Hypothalamus (tissue), 51 donors: ENCODE results near the gene ATG16L2.

ENCODE experiments used
- DNase-seq, 51 donors: peaks; one replicate each; lab custom pipeline; 2025; lab: John Stamatoyannopoulos, UW

ATG16L2 gene

DNA sequence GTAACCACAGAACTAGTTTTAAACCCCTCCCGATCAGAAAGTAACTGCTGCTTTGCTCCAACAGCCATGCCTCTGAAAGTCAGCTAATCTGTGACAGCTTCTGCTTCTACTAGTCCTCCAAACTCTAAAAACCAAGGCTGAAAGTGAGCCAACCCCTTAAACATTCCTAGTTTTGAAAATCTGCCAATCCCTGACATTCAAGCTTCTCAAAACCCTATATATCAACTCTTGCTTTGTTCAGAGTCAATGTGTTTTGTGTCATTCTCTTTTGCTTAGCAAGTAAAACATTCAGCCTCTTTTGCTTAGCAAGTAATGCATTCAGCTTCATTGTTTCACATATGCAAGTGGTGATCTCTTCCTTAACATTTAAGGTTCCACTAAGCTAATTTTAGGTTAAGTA is 56.9 kb downstream of the ATG16L2 start:
- DNase-seq, result no peak

DNA sequence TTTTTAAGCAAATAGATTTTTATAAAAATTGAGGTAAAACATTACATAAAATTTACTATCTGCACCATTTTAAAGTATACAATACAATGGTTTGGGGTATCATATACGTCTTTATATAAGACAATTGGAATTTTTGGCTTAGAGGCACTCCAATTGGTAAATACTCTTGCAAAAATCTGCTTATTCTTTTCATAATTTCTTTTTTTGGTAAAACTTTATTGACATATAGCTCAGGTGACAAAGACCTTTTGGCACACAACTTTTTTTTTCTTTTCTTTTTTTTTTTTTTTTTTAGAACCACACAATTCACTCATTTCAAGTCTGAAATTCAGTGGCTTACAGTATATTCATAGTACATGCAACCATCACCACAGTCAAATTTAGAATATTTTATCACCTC is 57.8 kb downstream of the ATG16L2 start:
- no peak for DNase-seq

DNA sequence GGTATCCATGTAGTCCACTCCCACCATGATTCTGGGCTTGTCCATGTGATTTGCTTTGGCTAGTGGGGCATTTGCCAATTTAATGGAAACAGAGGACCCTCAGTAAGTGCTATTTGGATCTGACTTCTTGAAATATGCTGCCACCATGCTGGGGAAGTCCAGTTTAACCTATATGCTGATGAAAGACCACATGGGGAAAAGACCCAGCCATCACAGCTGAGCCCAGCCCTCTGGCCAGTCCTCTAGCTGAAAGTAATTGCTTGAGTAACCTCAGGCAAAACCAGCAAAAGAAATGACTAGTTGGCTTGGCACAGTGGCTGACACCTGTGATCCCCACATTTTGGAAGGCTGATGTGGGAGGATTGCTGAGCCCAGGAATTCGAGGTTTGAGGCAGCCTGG is 61.5 kb downstream of the ATG16L2 start:
- DNase-seq, result no peak

DNA sequence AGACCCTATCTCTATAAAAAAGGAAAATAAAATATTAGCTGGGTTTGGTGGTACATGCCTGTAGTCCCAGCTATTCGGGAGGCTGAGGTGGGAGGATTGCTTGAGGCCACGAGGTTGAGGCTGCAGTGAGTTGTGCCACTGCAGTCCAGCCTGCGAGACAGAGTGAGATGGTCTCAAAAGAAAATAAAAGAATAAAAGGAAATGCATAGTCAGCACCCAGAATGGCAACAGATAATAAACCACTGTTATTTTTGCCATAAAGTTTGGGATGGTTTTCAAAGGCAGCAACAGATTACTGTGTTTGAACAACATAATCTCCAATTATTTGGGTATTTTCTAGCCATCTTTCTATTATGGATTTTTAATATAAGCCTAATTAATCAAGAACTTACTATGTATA is 61.9 kb downstream of the ATG16L2 start:
- DNase-seq, result no peak
